Measurements from ENCODE around the gene ARHGEF5.
"Not testable (repeated sequence)": the region's sequence is repeated elsewhere in the genome, so short reads cannot be mapped to it uniquely, and the experiment has no call there.

DNA sequence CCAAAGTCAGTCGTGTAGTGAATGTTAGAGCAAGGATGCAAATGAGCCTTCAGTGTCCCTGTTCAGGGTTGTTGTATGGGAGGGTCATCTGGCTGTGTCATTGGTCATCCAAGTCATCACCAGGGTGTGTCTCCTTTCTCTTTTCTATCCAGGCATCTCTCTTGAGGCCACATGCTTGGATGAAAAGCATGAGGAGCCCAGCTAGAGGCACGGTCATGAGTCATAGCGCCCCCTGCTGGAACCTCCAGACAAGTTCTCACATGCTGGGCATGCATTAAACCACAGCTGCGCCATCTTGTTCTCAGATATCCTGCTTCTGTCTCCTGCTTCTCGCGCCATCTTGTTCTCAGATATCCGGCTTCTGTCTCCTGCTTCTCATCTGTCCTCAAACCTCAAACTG is 14.0 kb downstream of the ARHGEF5 start:
- not testable (repeated sequence) for TF ChIP-seq POLR2A (IDR thresholded peaks at IDR 0.05)
- TF ChIP-seq, protein P1, sequence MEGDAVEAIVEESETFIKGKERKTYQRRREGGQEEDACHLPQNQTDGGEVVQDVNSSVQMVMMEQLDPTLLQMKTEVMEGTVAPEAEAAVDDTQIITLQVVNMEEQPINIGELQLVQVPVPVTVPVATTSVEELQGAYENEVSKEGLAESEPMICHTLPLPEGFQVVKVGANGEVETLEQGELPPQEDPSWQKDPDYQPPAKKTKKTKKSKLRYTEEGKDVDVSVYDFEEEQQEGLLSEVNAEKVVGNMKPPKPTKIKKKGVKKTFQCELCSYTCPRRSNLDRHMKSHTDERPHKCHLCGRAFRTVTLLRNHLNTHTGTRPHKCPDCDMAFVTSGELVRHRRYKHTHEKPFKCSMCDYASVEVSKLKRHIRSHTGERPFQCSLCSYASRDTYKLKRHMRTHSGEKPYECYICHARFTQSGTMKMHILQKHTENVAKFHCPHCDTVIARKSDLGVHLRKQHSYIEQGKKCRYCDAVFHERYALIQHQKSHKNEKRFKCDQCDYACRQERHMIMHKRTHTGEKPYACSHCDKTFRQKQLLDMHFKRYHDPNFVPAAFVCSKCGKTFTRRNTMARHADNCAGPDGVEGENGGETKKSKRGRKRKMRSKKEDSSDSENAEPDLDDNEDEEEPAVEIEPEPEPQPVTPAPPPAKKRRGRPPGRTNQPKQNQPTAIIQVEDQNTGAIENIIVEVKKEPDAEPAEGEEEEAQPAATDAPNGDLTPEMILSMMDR (IDR thresholded peaks at IDR 0.05) = not testable (repeated sequence)
